KOPT-K1 (cell line): ENCODE data around the gene CELA2A.

ENCODE experiments used
- H3K27ac ChIP-seq: fragments of 200-600 bp; sonication (generic); 2 replicates; pipeline ENCODE4 v1.5.1; 2016; ENCODE audit warnings: antibody characterized with exemption, mild to moderate bottlenecking, low read depth, low read length; ENCODE audit not compliant: poor library complexity, severe bottlenecking
- H3K36me3 ChIP-seq: fragments of 200-600 bp; sonication (generic); 2 replicates; pipeline ENCODE4 v1.5.1; 2017; ENCODE audit warnings: antibody characterized with exemption, mild to moderate bottlenecking, low read length, moderate library complexity; ENCODE audit not compliant: insufficient read depth
- H3K9me3 ChIP-seq: fragments of 200-600 bp; sonication (generic); 2 replicates; pipeline ENCODE4 v1.5.1; 2017; ENCODE audit warnings: antibody characterized with exemption, low read length, mild to moderate bottlenecking; ENCODE audit not compliant: insufficient read depth, poor library complexity, severe bottlenecking

CELA2A gene

DNA sequence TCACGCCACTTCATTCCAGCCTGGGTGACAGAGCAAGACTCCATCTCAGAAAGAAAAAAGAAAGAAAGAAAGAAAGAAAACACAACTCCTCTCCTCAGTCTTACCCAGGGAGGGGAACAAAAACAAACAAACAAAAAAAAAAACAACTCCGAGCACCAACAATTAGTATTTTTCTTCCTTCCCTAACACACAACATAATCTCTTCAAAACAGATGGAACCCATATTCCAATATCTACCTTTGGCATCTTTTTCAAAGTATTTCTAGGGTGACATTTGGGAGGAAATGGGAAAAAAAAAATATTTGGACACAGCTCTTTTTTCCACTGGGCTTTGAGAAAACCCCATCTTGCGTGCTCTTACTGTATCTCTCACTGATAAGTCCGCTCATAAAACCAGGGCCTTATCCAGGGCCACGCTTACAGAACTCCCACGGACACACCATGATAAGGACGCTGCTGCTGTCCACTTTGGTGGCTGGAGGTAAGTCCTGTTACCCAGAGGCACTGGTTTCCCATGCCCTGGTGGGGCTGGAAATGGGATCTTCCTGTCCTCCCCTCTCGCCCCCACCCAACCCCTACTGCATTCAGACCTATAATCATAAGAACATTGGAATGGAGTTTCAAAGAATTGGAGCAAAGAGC is at the start of gene CELA2A:
CELA2A (plus strand) TSS at position 420 of the 642 bp plus-strand sequence; CDS start at position 442, 22 bp downstream.
- no peak within 1 kb of the TSS for H3K27ac ChIP-seq
- H3K36me3 ChIP-seq = no peaks in the 10 kb centered on the region
- H3K9me3 ChIP-seq = no peaks in the 10 kb centered on the region

DNA sequence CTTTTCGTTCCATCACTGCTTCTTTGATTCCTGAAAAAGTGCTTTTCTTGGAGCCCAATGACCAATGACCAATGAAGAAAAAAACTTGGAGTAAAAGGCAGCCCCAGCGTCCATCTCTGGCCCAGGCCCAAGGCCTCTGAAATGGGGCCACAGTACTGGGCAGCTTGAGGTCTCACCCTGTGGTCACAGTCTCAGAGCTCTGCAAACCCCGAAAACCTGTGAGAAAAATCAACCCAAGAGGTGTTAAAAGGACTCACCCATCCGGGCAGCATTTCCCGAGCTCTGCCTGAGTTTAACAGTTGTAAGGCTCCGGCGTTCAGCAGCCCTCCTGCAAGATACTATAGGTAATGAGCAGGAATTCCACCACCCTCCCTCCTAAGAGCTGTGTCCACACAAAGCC is 49.0 kb upstream of the CELA2A start:
- H3K36me3 ChIP-seq = no peaks in the 10 kb centered on the region
- no peaks in the 10 kb centered on the region for H3K9me3 ChIP-seq
- no peak overlapping the region for H3K27ac ChIP-seq

DNA sequence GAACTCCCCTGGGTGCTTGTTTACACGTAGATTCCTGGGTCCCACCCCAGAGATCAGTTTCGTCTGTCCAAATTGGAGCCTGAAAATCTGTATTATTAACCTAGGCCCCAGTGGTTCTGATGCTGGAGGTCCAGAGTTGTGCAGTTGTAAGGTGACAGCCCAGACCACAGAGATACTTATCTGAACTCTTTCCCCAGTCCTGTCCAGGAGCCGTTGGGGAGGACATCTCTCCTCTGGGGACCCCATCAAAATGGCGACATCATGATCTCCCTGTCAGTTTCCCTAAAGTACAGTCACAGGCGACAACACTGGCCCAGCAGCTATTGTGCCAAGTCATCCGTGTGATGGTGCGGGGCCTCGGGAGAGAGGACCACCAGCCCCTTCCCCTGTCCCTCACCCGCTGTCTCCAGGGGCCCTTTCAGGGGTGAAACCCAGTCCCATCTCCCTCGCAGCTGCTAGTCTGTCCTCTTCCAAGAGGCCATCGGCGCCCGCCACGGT is 47.6 kb upstream of the CELA2A start:
- Histone ChIP-seq H3K36me3 (peaks cover 3% of the 10 kb centered on the region; the same call in 1 of the 2 replicates), H3K9me3 (no peaks in the 10 kb centered on the region), H3K27ac (no peak overlapping the region)

DNA sequence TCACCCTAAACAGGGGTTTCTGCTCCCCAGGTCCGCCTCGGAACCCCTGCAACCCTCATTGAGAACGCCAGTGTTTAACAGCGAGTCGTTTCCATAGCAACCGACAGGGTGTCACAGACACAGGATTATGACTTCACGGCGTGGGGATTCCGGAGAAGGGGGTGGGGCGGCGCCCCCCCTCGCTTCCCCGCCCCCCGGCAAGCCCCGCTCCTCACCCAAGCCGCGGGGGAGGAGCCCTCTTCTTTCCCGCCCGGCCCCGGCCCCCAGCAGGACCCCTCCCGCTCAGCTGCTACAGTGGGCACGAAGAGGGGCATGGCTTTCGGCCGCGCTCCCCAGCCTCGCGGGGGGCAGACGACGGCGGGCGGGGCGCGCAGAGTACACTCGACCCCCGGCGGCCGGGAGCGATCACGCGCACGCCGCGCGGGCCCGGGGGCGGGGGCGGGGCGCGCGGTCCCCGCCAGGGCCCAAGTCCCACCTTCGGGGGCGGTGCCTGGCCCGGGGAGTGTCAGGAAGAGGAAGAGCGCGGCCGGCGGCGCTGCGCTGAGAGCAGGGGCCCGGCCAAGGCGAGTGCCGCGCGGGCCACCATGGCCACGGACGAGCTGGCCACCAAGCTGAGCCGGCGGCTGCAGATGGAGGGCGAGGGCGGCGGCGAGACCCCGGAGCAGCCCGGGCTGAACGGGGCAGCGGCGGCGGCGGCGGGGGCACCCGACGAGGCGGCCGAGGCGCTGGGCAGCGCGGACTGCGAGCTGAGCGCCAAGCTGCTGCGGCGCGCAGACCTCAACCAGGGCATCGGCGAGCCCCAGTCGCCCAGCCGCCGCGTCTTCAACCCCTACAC is 46.9 kb upstream of the CELA2A start, which contains the start of gene EFHD2:
EFHD2 (plus strand) TSS at position 501 of the 835 bp plus-strand sequence; CDS start at position 585, 84 bp downstream.
- Histone ChIP-seq H3K36me3 (peaks cover 9% of the 10 kb centered on the region; the same call in 1 of the 2 replicates), H3K9me3 (no peaks in the 10 kb centered on the region), H3K27ac (peak within 1 kb of the TSS; percentile 57)

DNA sequence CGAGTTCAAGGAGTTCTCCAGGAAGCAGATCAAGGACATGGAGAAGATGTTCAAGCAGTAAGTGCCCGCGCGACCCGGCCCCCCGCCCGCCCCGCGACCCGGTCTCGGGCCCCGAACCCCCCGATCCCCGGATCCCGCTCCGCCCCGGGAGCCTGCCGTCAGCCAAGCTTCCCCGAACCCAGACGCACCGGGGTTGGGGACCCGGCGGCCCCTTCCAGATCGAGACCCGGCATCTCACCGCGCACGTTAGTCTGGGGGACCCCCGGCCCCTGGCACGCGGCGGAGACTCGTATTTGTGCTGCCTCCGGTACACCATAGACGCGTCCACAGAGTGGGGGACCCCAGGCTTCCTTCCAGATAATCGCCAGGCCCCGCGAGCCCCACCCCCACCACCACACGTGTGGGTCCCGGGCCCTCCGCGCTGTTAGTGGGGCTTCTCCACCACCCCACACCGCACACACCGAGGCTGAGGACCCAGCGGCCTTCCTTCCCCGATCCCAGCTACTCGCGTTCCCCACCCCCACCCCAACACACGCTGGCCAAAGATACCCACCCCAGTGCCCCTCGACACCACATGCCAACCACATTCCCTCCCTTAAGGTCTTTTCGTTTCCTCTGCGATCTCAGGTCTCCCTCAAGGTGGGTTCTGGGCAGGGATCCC is 46.2 kb upstream of the CELA2A start:
- Histone ChIP-seq H3K27ac (peak overlapping the region; percentile 57), H3K9me3 (no peaks in the 10 kb centered on the region), H3K36me3 (peaks cover 9% of the 10 kb centered on the region; the same call in 1 of the 2 replicates)

DNA sequence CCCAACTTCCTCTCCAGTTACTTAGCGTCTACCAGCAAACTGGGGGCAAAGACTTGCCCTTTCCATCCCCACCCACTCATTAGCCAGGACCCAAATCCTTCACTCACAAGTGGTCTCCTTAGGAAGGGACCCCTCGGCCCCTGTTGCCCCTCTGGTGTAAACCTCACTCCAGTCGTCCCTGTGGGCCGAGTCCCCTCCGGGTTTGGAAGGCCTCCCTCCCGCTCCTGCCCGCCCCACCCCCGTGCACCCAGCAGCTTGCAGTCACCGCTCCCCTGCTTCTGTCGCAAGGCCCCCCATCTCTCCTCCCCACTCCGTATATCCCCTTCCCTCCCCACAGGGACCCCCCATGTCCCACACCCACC is 45.7 kb upstream of the CELA2A start:
- Histone ChIP-seq H3K36me3 (peaks cover 9% of the 10 kb centered on the region; the same call in 1 of the 2 replicates), H3K27ac (peak overlapping the region; percentile 57)

DNA sequence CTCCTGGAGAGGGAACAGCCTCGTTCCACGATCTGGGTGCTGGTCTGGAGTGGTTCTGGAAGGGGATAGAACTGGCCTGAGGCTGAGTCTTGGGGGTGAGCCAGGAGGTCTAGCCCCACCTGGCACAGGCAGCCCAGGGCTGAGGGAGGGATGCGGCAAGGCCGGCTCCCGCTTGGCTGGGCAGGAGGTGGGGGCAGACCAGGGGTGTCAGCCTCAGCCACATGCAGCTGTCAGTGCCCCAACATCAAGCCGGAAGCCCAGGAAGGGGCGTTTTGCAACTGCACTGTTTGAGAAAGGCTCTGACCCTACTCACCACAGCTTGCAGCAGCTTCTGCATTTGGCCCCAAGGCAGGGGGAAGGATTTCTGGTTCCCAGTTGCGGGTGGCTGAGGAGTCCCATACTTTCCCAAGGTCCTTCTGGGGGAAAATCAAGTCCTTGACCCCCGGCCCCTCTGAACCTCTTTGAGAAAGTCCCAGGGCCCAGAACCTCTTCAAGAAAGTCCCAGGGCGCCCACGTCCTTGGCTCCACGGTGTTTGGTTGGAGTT is 44.9 kb upstream of the CELA2A start:
- H3K27ac ChIP-seq = no peak overlapping the region
- peaks cover 9% of the 10 kb centered on the region; the same call in 1 of the 2 replicates for H3K36me3 ChIP-seq
- H3K9me3 ChIP-seq = no peaks in the 10 kb centered on the region

More for the DNA sequence above, 45.7 kb upstream of the CELA2A start:
- H3K9me3 ChIP-seq = no peaks in the 10 kb centered on the region

DNA sequence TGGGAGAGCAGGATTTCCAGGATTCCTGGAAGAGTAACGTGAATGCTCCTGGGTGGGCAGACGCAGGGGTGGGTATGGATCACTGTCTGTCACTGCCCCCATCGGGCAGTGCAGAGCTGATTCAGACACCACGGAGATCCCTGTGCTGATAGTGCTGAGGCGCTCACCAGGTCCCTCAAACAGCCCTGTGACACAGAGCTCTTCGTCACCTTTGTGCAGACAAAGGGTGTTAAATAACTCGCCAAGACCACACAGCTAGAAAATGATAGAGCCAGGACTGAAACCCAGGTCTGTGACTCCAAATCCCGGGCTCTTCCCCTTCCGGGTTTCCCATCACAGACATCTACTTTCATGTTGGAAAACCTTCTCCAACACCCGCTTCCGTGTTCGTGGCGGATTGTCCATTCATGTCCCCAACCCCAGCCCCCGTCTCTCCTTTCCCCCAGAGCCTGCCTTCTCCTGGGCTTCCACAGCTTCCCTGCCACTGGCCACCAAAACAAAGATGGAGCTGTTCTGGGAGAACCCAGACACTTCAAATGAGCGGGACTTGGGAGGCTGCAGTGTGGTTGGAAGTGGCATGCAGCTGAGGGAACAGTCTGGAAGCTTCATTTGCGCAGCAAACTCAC is 44.2 kb upstream of the CELA2A start:
- no peak overlapping the region for H3K27ac ChIP-seq
- H3K9me3 ChIP-seq = no peaks in the 10 kb centered on the region

DNA sequence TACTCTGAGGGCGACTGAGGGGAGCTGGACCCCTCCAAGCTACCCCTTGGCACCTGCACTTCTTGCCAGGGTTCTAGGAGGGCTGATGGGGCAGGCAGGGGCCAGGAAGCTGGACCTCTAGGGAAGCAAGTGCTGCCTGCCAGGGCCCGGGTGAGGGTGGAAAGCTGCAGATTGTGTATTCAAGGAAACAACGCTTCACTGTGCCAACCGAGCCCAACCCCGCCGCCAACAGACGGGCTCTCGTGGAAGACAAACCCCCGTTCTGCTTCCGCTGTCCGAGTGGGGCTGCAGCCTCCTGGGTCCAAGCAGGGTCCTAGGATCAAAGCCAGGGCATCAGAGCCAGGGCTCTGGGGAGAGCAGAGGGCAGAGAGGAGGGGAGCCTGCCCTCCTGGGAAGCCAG is 43.7 kb upstream of the CELA2A start:
- no peak overlapping the region for H3K27ac ChIP-seq

More for the DNA sequence above, 44.2 kb upstream of the CELA2A start:
- peaks cover 9% of the 10 kb centered on the region; the same call in 1 of the 2 replicates for H3K36me3 ChIP-seq

DNA sequence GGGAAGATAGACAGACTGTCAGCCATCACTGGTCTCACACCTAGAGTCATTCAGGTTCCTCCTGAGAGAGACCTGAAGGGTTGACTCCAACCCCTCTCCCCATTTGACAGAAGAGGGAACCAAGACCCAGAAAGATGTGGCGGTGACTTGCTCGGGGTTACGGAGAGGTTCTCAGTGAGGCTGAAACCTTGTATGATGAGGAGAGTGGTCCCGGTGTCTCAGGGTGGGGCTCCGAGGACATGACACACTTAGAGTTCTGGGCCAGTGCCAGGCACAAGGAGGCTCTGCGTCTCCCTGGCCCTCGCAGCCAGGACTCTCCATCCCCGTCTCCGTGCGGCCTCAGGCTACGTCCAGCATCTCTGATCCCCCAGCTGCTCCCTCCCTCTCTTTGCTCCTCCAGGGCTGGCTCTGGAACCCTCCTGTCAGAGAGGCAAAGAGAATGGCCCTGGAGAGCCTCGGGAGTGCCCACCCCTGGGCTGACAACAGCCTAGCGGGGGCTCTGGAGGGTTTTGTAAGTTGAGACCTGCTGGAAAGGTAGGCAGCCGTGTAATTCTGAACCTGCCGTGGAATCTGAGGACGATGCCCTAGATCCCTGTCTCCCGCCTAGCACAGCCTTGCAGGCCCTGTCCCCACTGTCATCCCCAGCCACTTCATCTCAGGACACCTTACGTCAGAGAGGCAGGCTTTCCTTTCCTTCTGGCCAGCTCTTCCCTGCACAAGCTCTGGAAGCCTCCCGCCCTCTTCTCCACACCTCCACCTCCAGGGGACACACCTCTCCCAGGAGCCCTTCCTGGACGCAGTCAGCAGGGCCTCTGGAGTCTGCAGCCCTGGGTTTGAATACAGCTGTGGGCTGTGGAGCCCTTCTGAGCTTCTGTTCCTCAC is 42.7 kb upstream of the CELA2A start:
- no peaks in the 10 kb centered on the region for H3K9me3 ChIP-seq
- no peak overlapping the region for H3K27ac ChIP-seq
- peaks cover 9% of the 10 kb centered on the region; the same call in 1 of the 2 replicates for H3K36me3 ChIP-seq

More for the DNA sequence above, 43.7 kb upstream of the CELA2A start:
- no peaks in the 10 kb centered on the region for H3K9me3 ChIP-seq
- H3K36me3 ChIP-seq = peaks cover 9% of the 10 kb centered on the region; the same call in 1 of the 2 replicates

DNA sequence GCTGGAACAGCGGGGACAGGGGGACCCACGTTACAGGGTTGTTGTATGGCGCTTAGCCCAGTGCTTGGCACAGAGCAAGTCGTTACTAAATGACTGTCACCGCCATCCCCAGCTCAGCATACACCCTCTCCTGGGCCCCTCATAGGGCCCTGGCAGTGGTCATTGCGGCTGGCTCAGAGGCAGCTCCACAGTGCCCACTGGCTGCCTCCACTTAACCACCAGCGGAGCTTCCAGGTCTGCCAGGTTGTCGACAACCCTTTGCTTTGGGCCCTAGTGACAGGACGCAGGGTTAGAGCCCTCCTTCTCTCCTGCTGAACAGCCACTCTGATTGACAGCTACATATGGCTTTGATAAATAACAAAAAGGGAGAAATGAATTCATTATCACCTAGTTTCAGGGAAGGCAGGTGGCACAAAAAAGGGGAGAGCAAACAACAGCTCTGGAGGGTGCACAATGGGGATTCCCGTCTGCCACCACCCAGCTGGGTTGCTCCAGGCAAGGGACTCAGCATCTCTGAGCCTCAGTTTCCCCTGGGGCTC is 42.0 kb upstream of the CELA2A start:
- H3K36me3 ChIP-seq = peaks cover 9% of the 10 kb centered on the region; the same call in 1 of the 2 replicates
- no peak overlapping the region for H3K27ac ChIP-seq

DNA sequence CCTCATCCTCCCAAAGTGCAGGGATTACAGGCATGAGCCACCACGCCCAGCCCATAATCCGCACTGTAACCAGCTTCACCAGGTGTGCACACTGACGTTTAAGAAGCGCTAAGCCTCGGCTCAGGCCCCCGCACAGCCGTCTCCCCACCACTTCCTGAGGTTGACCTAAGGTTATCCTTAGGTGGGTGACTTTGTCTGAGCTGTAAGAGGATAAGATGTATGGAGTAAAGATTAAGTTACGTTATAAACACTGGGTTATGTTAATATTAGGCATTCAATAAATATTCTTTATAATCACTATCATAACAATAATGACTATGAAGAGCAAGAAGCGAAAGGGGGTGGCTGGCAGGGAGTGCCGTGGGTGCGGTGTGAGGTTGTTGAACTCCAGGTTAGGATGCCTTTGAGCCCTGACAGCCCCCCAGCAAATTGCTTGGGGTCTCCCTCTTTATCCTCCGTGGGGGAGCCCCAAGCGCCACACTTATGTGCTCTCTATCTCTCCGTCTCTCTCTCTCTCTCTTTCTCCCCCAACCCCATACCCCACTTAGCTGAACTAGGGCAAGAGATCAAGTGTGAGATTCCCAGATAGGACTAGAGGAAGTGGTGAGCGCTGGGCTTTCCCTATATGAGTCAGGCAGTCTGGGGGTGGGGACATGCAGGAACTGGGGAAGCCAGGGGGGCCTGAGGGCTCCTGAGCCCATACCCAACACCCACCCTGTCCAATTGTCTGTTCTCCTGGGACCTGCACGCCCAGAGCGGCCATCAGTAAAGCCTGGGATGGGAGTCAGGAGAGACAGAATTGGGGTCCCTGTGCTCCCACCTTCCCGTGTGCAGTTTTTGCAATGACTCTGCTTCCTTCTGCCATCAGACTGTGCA is 39.2 kb upstream of the CELA2A start:
- peaks cover 7% of the 10 kb centered on the region for H3K9me3 ChIP-seq

More for the DNA sequence above, 42.0 kb upstream of the CELA2A start:
- H3K9me3 ChIP-seq = no peaks in the 10 kb centered on the region

More for the DNA sequence above, 39.2 kb upstream of the CELA2A start:
- Histone ChIP-seq H3K36me3 (peaks cover 9% of the 10 kb centered on the region; the same call in 1 of the 2 replicates), H3K27ac (no peak overlapping the region)
